ENCODE measurements around the gene MTX2. TPM values are rescaled to one million over a fixed set of nuclear protein-coding genes. Genes with fewer than 3 reads are reported as not detected.

The MTX2 gene
- total RNA-seq, 2 donors from 2014 or later = 6.6 to 15.6 TPM

- H3K4me3 ChIP-seq = no peak overlapping the region
- H3K4me1 ChIP-seq = peaks cover 14% of the 10 kb centered on the region
- WGBS, 2 donors = 61 to 65% methylated on average over 3 of the region's 3 CpGs
- TF ChIP-seq CTCF (IDR thresholded peaks at IDR 0.05) = no peak
- no peak for TF ChIP-seq POLR2A (IDR thresholded peaks at IDR 0.05)
- DNase-seq (no peak), ATAC-seq (no peak)
- intact Hi-C loops (cut with DNase I) = no loop called here
- H3K27me3 ChIP-seq = no peaks in the 10 kb centered on the region
- H3K27ac ChIP-seq = no peak overlapping the region
- H3K9me3 ChIP-seq = no peaks in the 10 kb centered on the region
- no peaks in the 10 kb centered on the region for H3K36me3 ChIP-seq (replicated peaks in 1 of 2; ENCODE audit: insufficient read depth in 1 of 2, low read depth in 2 of 2)
Observed at GRCh38 chr2:176324862-176325261, 55.6 kb downstream of the MTX2 start.

- ATAC-seq = no peak
- no peaks in the 10 kb centered on the region for H3K9me3 ChIP-seq
- peaks cover 14% of the 10 kb centered on the region for H3K4me1 ChIP-seq
- no peak overlapping the region for H3K27ac ChIP-seq
- no peaks in the 10 kb centered on the region for H3K27me3 ChIP-seq
- no peaks in the 10 kb centered on the region for H3K36me3 ChIP-seq (replicated peaks in 1 of 2; ENCODE audit: insufficient read depth in 1 of 2, low read depth in 2 of 2)
- H3K4me3 ChIP-seq = no peak overlapping the region
- 74 to 82% methylated on average over 1 of the region's 1 CpG for WGBS, 2 donors
- DNase-seq = no peak
- no peak for TF ChIP-seq CTCF (IDR thresholded peaks at IDR 0.05)
- no peak for TF ChIP-seq POLR2A (IDR thresholded peaks at IDR 0.05)
- intact Hi-C loops (cut with DNase I) = no loop called here
Observed at GRCh38 chr2:176325732-176326131, 56.5 kb downstream of the MTX2 start.

GRCh38 chr2:176328149-176328548, 58.9 kb downstream of the MTX2 start:
- TF ChIP-seq CTCF (IDR thresholded peaks at IDR 0.05) (no peak), POLR2A (IDR thresholded peaks at IDR 0.05) (no peak)
- DNase-seq = no peak
- ATAC-seq = no peak
- H3K4me3 ChIP-seq = no peak overlapping the region
- intact Hi-C loops (cut with DNase I) = no loop called here
- no peaks in the 10 kb centered on the region for H3K9me3 ChIP-seq
- H3K27me3 ChIP-seq = no peaks in the 10 kb centered on the region
- peaks cover 14% of the 10 kb centered on the region for H3K4me1 ChIP-seq
- peaks cover 0 to 2% of the 10 kb centered on the region in 2 donors for H3K36me3 ChIP-seq (replicated peaks in 1 of 2; ENCODE audit: insufficient read depth in 1 of 2, low read depth in 2 of 2)
- WGBS, 2 donors = 78 to 90% methylated on average over 3 of the region's 3 CpGs
- H3K27ac ChIP-seq = no peak overlapping the region

GRCh38 chr2:176330612-176331011, 61.4 kb downstream of the MTX2 start:
- Histone ChIP-seq H3K4me3 (no peak overlapping the region), H3K27ac (no peak overlapping the region), H3K36me3 (replicated peaks in 1 of 2; ENCODE audit: insufficient read depth in 1 of 2, low read depth in 2 of 2) (peaks cover 0 to 2% of the 10 kb centered on the region in 2 donors), H3K27me3 (no peaks in the 10 kb centered on the region), H3K9me3 (no peaks in the 10 kb centered on the region), H3K4me1 (peaks cover 3% of the 10 kb centered on the region)
- intact Hi-C loops (cut with DNase I) = no loop called here
- ATAC-seq = no peak
- no peak for TF ChIP-seq CTCF (IDR thresholded peaks at IDR 0.05)
- TF ChIP-seq POLR2A (IDR thresholded peaks at IDR 0.05) = no peak
- 93 to 100% methylated on average over 1 of the region's 1 CpG for WGBS, 2 donors
- no peak for DNase-seq

GRCh38 chr2:176331646-176332045, 62.4 kb downstream of the MTX2 start:
- Histone ChIP-seq H3K4me1 (no peaks in the 10 kb centered on the region), H3K36me3 (replicated peaks in 1 of 2; ENCODE audit: insufficient read depth in 1 of 2, low read depth in 2 of 2) (peaks cover 0 to 2% of the 10 kb centered on the region in 2 donors), H3K27me3 (no peaks in the 10 kb centered on the region), H3K4me3 (no peak overlapping the region), H3K27ac (no peak overlapping the region), H3K9me3 (no peaks in the 10 kb centered on the region)
- 93 to 95% methylated on average over 1 of the region's 1 CpG for WGBS, 2 donors
- intact Hi-C loops (cut with DNase I) = no loop called here
- no peak for ATAC-seq
- TF ChIP-seq POLR2A (IDR thresholded peaks at IDR 0.05) (no peak), CTCF (IDR thresholded peaks at IDR 0.05) (no peak)
- DNase-seq = no peak

Measured in body of pancreas (tissue), 4 donors.